Astrocyte of the spinal cord (primary cell): ENCODE measurements around the gene BBX.
A peak's percentile ranks its signal among the peaks of the same experiment; 100 is the strongest.

Experiments used
- DNase-seq: peaks from one replicate; pipeline ENCODE4 v3.0.0; 2011; ENCODE audit warnings: low read depth, low spot score
- H3K4me3 ChIP-seq: 2 replicates; pipeline ENCODE4 v1.5.1; 2011; ENCODE audit warnings: low read depth, mild to moderate bottlenecking, low read length, moderate library complexity
- in situ Hi-C: cut with HindIII; loops from 2 replicates; pipeline ENCODE4 v1.10.0; 2017; ENCODE audit warnings: low sequenced_read_pairs
- TF ChIP-seq, protein P1 (sequence below): IDR thresholded peaks from 2 replicates; pipeline ENCODE4 v1.5.1; 2012; ENCODE audit warnings: low read depth, mild to moderate bottlenecking, low read length, inconsistent platforms

BBX gene

DNA sequence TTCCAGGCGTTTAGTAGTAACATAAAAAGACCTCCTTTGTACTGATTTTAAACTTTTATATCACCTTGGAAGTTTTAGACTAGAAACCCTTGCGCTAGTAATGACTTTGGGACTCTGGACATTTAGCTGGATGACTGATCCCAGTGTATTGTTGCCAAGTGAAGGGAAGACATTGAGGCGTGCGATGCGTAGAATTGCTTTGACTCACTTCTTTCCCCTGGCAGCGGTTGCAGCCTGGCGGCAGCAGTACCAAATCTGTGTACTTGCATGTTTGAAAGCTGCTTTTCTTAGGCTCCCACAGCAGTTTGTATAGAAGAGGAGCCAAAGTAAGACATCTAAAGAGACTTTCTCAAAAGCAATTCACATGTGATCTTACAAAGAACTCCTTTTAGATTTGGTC, 151.6 kb downstream of the BBX start:
- H3K4me3 ChIP-seq, result no peak overlapping the region
- in situ Hi-C loops, result no loop called here
- TF ChIP-seq, protein P1, sequence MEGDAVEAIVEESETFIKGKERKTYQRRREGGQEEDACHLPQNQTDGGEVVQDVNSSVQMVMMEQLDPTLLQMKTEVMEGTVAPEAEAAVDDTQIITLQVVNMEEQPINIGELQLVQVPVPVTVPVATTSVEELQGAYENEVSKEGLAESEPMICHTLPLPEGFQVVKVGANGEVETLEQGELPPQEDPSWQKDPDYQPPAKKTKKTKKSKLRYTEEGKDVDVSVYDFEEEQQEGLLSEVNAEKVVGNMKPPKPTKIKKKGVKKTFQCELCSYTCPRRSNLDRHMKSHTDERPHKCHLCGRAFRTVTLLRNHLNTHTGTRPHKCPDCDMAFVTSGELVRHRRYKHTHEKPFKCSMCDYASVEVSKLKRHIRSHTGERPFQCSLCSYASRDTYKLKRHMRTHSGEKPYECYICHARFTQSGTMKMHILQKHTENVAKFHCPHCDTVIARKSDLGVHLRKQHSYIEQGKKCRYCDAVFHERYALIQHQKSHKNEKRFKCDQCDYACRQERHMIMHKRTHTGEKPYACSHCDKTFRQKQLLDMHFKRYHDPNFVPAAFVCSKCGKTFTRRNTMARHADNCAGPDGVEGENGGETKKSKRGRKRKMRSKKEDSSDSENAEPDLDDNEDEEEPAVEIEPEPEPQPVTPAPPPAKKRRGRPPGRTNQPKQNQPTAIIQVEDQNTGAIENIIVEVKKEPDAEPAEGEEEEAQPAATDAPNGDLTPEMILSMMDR, result no peak
- peak; percentile 82 for DNase-seq

DNA sequence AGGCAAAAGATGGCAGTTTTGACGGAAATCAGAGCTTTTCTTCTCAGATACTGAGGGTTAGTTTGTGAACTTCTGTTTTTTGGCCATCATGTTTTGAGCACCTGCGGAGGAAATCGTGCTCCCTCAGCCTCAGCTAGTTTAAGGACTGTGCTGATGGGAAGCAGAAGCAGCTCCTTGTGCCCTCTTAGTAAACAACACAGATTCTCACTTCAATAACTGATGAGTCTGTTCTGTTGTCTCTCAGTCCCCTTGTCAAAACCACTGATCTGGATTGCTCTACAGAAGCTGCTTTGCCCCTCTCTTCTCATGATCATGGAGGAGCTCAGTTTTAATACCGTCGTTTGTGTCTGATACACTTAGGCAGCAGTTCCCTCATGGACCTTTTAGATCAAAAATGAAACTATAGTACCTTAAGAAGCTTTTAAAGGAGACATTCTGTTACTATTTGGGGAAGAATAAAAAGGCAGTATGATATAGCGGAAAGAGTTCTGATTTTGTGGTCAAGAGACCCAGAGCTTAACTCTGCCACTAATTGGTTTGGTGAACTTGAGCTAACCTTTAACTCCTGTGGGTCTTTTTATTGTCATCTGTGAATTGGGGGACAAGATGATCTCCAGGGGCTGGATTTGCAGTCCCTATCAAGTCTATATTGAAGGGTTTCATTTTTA, 152.6 kb downstream of the BBX start:
- in situ Hi-C loops, result no loop called here
- no peak overlapping the region for H3K4me3 ChIP-seq
- TF ChIP-seq, protein P1, result no peak
- no peak for DNase-seq

DNA sequence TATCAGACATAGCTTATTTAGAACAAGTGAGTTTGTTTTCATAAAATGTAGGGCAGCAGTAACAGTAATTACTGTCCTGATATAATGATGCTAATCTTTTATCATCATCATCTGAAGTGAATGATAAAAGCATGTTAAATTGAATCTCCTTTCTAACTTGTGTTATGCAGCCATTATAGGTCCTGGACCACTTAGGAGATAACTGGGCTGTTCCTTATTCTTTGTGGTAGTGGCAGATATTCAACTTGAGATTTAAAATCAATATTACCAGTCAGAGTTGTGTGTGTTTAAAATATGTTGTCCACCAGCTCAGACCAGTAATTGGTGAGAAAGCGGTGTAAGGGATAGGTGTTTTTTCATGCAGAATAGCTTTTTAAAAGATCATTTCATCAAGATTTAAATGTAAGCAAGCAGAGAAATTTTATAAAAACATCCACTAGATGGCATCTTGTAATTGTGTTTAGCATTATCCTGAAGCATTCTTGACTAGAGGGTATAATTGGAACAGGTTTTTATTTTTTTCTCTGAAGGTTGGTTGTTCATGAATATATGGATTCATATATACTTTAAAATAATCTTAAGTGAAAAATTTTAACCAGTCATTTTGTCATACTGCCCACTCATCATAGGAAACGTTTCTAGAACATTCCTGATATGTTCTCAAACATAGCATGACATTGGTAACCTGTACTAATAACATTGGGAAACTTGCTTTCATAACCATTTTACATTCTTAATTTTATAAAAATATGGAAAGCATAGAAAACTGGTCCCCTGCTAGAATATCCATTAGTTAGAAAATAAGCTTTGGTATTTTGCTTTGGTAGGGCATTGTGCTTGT, 153.9 kb downstream of the BBX start:
- H3K4me3 ChIP-seq, result no peak overlapping the region
- DNase-seq, result peak; percentile 42
- in situ Hi-C loops, result no loop called here

DNA sequence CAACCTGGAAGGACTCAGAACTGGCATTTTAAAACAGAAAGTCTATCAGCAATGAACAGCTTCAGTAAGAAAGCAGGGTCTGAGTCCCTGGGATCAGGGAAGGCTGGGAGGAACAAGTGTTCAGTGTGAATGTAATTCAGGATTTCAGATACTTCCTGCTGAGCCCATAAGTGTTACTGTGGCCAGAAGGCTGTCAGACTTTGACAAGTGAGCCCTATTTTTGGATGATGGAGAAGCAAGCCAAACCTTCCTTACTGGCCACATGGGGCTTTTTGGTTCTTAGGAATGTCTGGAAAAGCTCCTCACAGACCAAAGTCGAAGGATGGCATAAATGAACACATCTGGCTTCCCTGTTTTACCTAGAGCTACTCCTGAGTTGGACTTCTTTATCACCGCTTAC, 157.2 kb downstream of the BBX start:
- peak; percentile 17 for DNase-seq
- in situ Hi-C loops, result no loop called here
- TF ChIP-seq, protein P1, result no peak
- no peak overlapping the region for H3K4me3 ChIP-seq

More for the DNA sequence above, 153.9 kb downstream of the BBX start:
- TF ChIP-seq, protein P1, result peak; percentile 36

GRCh38 chr3:107680698-107681097, 157.9 kb downstream of the BBX start:
- DNase-seq, result peak; percentile 56
- in situ Hi-C loops, result no loop called here
- H3K4me3 ChIP-seq, result no peak overlapping the region
- TF ChIP-seq, protein P1, result no peak

DNA sequence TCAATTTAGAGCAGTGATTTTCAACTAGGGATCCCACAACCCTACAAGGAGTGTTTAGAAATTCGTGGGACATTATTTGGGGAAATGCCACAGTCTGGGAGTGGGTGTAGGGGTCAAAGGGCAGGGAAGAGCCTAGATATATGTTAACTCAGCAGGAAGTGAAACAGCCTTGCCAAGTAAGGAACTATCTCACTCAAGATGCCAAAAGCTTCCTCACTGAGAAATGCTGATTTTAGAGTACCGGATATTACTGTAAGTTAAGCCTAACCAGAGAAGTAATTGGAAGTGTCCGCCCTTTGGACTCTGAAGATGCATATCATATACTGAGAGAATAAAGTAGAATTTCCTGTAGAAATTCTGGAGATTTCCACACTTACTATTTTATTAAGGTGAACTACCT, 158.6 kb downstream of the BBX start:
- H3K4me3 ChIP-seq, result no peak overlapping the region
- in situ Hi-C loops, result no loop called here
- TF ChIP-seq, protein P1, result no peak
- no peak for DNase-seq
